Activated CD8-positive, alpha-beta T cell treated with anti-CD3 and anti-CD28 coated beads, Interleukin-2, amount 10 ng/mL, durations not matched to agents 7 days and 5 days (primary cell): ENCODE results near the gene VTI1B. TPM values are rescaled to one million over a fixed set of nuclear protein-coding genes. Genes with fewer than 3 reads are reported as not detected.
"Not testable (repeated sequence)": the region's sequence is repeated elsewhere in the genome, so short reads cannot be mapped to it uniquely, and the experiment has no call there.

ENCODE experiments used
- ATAC-seq: fragments of 150-1000 bp; cut with Tn5 transposase; one replicate; pipeline ENCODE4 v1.10.0; 2021; ENCODE audit warnings: moderate library complexity
- CTCF ChIA-PET: fragments of 350-600 bp; sonication (Branson Sonifier 250); formaldehyde crosslinking; loops from one replicate; lab custom pipeline; 2021; ENCODE audit warnings: antibody characterized with exemption; lab: Charles Lee
- POLR2A ChIA-PET: fragments of 350-600 bp; sonication (Branson Sonifier 250); formaldehyde crosslinking; loops from one replicate; lab custom pipeline; 2021; ENCODE audit warnings: antibody characterized with exemption; lab: Charles Lee
- DNase-seq: peaks from one replicate; pipeline ENCODE4 v3.0.0-alpha.2; 2020
- H3K27ac Mint-ChIP-seq: one replicate; pipeline ENCODE4 v1.8.0; 2021; ENCODE audit warnings: mild to moderate bottlenecking, mixed read lengths
- H3K27me3 Mint-ChIP-seq: one replicate; pipeline ENCODE4 v1.8.0; 2021; ENCODE audit warnings: low read depth, mixed read lengths
- H3K36me3 Mint-ChIP-seq: one replicate; pipeline ENCODE4 v1.8.0; 2021; ENCODE audit warnings: low read depth, mixed read lengths
- H3K4me1 Mint-ChIP-seq: one replicate; pipeline ENCODE4 v1.8.0; 2021; ENCODE audit warnings: low read depth, mixed read lengths
- H3K4me3 Mint-ChIP-seq: one replicate; pipeline ENCODE4 v1.8.0; 2021; ENCODE audit warnings: mild to moderate bottlenecking, mixed read lengths
- H3K9me3 Mint-ChIP-seq: one replicate; pipeline ENCODE4 v1.8.0; 2022; ENCODE audit warnings: mixed read lengths; ENCODE audit not compliant: insufficient read depth
- total RNA-seq, 2 experiments: library from RNA; stranded (reverse); gene quantifications; one replicate each; pipeline ENCODE4 v1.2.3, GENCODE V29; 2021

VTI1B gene
- total RNA-seq, 2 experiments from 2014 or later = 69.6 to 70.6 TPM

GRCh38 chr14:67630938-67631337 lies 43.5 kb downstream of the VTI1B start:
- ChIA-PET CTCF (interaction anchor here (1.0 to 2.3 kb wide), 3 partner anchors 12 to 46 kb away, joined by 3 to 10 read pairs (median 4); no protein-coding TSS in a partner anchor), POLR2A (no interaction called here)
- ATAC-seq (no peak), DNase-seq (no peak)
- H3K27me3 Mint-ChIP-seq = no peaks in the 10 kb centered on the region
- H3K4me1 Mint-ChIP-seq = no peaks in the 10 kb centered on the region
- no peaks in the 10 kb centered on the region for H3K36me3 Mint-ChIP-seq
- H3K27ac Mint-ChIP-seq = no peak overlapping the region
- H3K9me3 Mint-ChIP-seq = no peaks in the 10 kb centered on the region
- H3K4me3 Mint-ChIP-seq = no peak overlapping the region

- CTCF ChIA-PET = interaction anchor here (2.3 kb wide), 1 partner anchor 11 kb away, joined by 10 read pairs; no protein-coding TSS in a partner anchor
- no peaks in the 10 kb centered on the region for H3K27me3 Mint-ChIP-seq
- H3K9me3 Mint-ChIP-seq = no peaks in the 10 kb centered on the region
- H3K27ac Mint-ChIP-seq = no peak overlapping the region
- H3K4me1 Mint-ChIP-seq = no peaks in the 10 kb centered on the region
- H3K36me3 Mint-ChIP-seq = no peaks in the 10 kb centered on the region
- no peak overlapping the region for H3K4me3 Mint-ChIP-seq
- DNase-seq (no peak), ATAC-seq (no peak)
- POLR2A ChIA-PET = no interaction called here
Measured at GRCh38 chr14:67630186-67630585, 44.2 kb downstream of the VTI1B start.

GRCh38 chr14:67627519-67627918 lies 46.9 kb downstream of the VTI1B start:
- no peak overlapping the region for H3K27ac Mint-ChIP-seq
- H3K36me3 Mint-ChIP-seq = no peaks in the 10 kb centered on the region
- ChIA-PET CTCF (interaction anchor here (0.7 to 1.5 kb wide), 7 partner anchors 9 to 76 kb away, joined by 3 to 12 read pairs (median 3); partner anchors contain the start of genes ARG2 and PIGH), POLR2A (no interaction called here)
- H3K4me3 Mint-ChIP-seq = no peak overlapping the region
- no peak for ATAC-seq
- no peak for DNase-seq
- H3K9me3 Mint-ChIP-seq = no peaks in the 10 kb centered on the region
- H3K4me1 Mint-ChIP-seq = peaks cover 8% of the 10 kb centered on the region
- H3K27me3 Mint-ChIP-seq = no peaks in the 10 kb centered on the region

- CTCF ChIA-PET = interaction anchor here (1.2 kb wide), 1 partner anchor 36 kb away, joined by 3 read pairs; no protein-coding TSS in a partner anchor
- DNase-seq, H3K4me3 Mint-ChIP-seq, POLR2A ChIA-PET, H3K27ac Mint-ChIP-seq, H3K36me3 Mint-ChIP-seq, H3K27me3 Mint-ChIP-seq, H3K9me3 Mint-ChIP-seq: not testable (repeated sequence)
- peaks cover 10% of the 10 kb centered on the region for H3K4me1 Mint-ChIP-seq
- ATAC-seq = peak; percentile 33
Measured at GRCh38 chr14:67626131-67626530, 48.3 kb downstream of the VTI1B start.

- POLR2A ChIA-PET = interaction anchor here (1.2 kb wide), 1 partner anchor 51 kb away, joined by 3 read pairs; the partner anchor contains the start of gene VTI1B
- CTCF ChIA-PET = interaction anchor here (0.8 to 4.0 kb wide), 5 partner anchors 10 to 196 kb away, joined by 3 to 28 read pairs (median 4); no protein-coding TSS in a partner anchor
Measured at GRCh38 chr14:67623114-67623513, 51.3 kb downstream of the VTI1B start.

GRCh38 chr14:67622675-67623074 lies 51.8 kb downstream of the VTI1B start:
- Mint-ChIP-seq H3K36me3 (no peaks in the 10 kb centered on the region), H3K27me3 (peaks cover 15% of the 10 kb centered on the region), H3K4me3 (no peak overlapping the region), H3K4me1 (peaks cover 34% of the 10 kb centered on the region), H3K27ac (no peak overlapping the region), H3K9me3 (no peaks in the 10 kb centered on the region)
- ATAC-seq = no peak
- CTCF ChIA-PET = interaction anchor here (0.8 to 4.0 kb wide), 6 partner anchors 9 to 195 kb away, joined by 3 to 28 read pairs (median 4); partner anchors contain the start of gene VTI1B
- DNase-seq = no peak
- POLR2A ChIA-PET = interaction anchor here (1.2 kb wide), 1 partner anchor 51 kb away, joined by 3 read pairs; the partner anchor contains the start of gene VTI1B

More at GRCh38 chr14:67623114-67623513, 51.3 kb downstream of the VTI1B start:
- no peak overlapping the region for H3K27ac Mint-ChIP-seq
- H3K27me3 Mint-ChIP-seq = peaks cover 15% of the 10 kb centered on the region
- H3K9me3 Mint-ChIP-seq = no peaks in the 10 kb centered on the region
- no peaks in the 10 kb centered on the region for H3K36me3 Mint-ChIP-seq
- DNase-seq (no peak), ATAC-seq (no peak)
- peaks cover 34% of the 10 kb centered on the region for H3K4me1 Mint-ChIP-seq
- H3K4me3 Mint-ChIP-seq = no peak overlapping the region

- peaks cover 18% of the 10 kb centered on the region for H3K27me3 Mint-ChIP-seq
- POLR2A ChIA-PET = interaction anchor here (1.1 kb wide), 1 partner anchor 75 kb away, joined by 5 read pairs; the partner anchor contains the start of gene RDH11
- no peak for DNase-seq
Measured at GRCh38 chr14:67620217-67620785, 54.1 kb downstream of the VTI1B start.

GRCh38 chr14:67619446-67620216 lies 54.8 kb downstream of the VTI1B start, which contains the start of gene ARG2:
Gene ARG2, plus strand, starts transcription at chr14:67619920. Its CDS starts 58 bp downstream, at chr14:67619978.
- DNase-seq (peak; percentile 98), ATAC-seq (peak; percentile 85)
- Mint-ChIP-seq H3K36me3 (no peaks in the 10 kb centered on the region), H3K9me3 (no peaks in the 10 kb centered on the region), H3K4me3 (peak within 1 kb of the TSS; percentile 80), H3K4me1 (peaks cover 34% of the 10 kb centered on the region), H3K27ac (peak within 1 kb of the TSS; percentile 83), H3K27me3 (peaks cover 18% of the 10 kb centered on the region)
- POLR2A ChIA-PET = interaction anchor here (0.8 to 1.4 kb wide), 5 partner anchors 19 to 196 kb away, joined by 3 to 9 read pairs (median 4); partner anchors contain the start of genes PIGH, RDH11 and ZFYVE26
- CTCF ChIA-PET = interaction anchor here (0.7 to 4.7 kb wide), 41 partner anchors 8 to 260 kb away, joined by 3 to 143 read pairs (median 5); partner anchors contain the start of genes ATP6V1D, EIF2S1, PIGH and RDH11

More at GRCh38 chr14:67620217-67620785, 54.1 kb downstream of the VTI1B start:
- peak overlapping the region; percentile 80 for H3K4me3 Mint-ChIP-seq
- CTCF ChIA-PET = interaction anchor here (0.8 to 4.7 kb wide), 7 partner anchors 14 to 83 kb away, joined by 3 to 143 read pairs (median 5); partner anchors contain the start of genes PIGH and RDH11
- peak overlapping the region; percentile 60 for H3K27ac Mint-ChIP-seq
- H3K36me3 Mint-ChIP-seq = no peaks in the 10 kb centered on the region
- ATAC-seq = no peak
- H3K9me3 Mint-ChIP-seq = no peaks in the 10 kb centered on the region
- peaks cover 34% of the 10 kb centered on the region for H3K4me1 Mint-ChIP-seq

GRCh38 chr14:67618617-67619063 lies 55.8 kb downstream of the VTI1B start:
- H3K4me1 Mint-ChIP-seq = peaks cover 34% of the 10 kb centered on the region
- H3K9me3 Mint-ChIP-seq = no peaks in the 10 kb centered on the region
- H3K27ac Mint-ChIP-seq = peak overlapping the region; percentile 3
- H3K36me3 Mint-ChIP-seq = no peaks in the 10 kb centered on the region
- ChIA-PET CTCF (interaction anchor here (0.6 to 4.7 kb wide), 39 partner anchors 9 to 259 kb away, joined by 3 to 143 read pairs (median 5); partner anchors contain the start of genes ATP6V1D, EIF2S1, PIGH and RDH11), POLR2A (interaction anchor here (0.8 to 1.4 kb wide), 4 partner anchors 18 to 197 kb away, joined by 3 to 9 read pairs (median 4); partner anchors contain the start of genes PIGH and ZFYVE26)
- H3K27me3 Mint-ChIP-seq = peaks cover 18% of the 10 kb centered on the region
- peak overlapping the region; percentile 80 for H3K4me3 Mint-ChIP-seq
- DNase-seq (peak; percentile 58), ATAC-seq (peak; percentile 40)

- ATAC-seq (no peak), DNase-seq (no peak)
- H3K36me3 Mint-ChIP-seq = no peaks in the 10 kb centered on the region
- ChIA-PET CTCF (interaction anchor here (0.6 to 7.9 kb wide), 6 partner anchors 8 to 777 kb away, joined by 3 to 50 read pairs (median 6); partner anchors contain the start of gene ARG2), POLR2A (interaction anchor here (1.0 kb wide), 1 partner anchor 10 kb away, joined by 3 read pairs; the partner anchor contains the start of gene PIGH)
- no peaks in the 10 kb centered on the region for H3K4me1 Mint-ChIP-seq
- H3K27me3 Mint-ChIP-seq = peaks cover 6% of the 10 kb centered on the region
- no peak overlapping the region for H3K27ac Mint-ChIP-seq
- H3K4me3 Mint-ChIP-seq = no peak overlapping the region
- no peaks in the 10 kb centered on the region for H3K9me3 Mint-ChIP-seq
Measured at GRCh38 chr14:67610491-67610890, 63.9 kb downstream of the VTI1B start.
